Spleen (tissue), 11 donors: Measurements from ENCODE around the gene SCP2. TPM values are rescaled to one million over a fixed set of nuclear protein-coding genes. Genes with fewer than 3 reads are reported as not detected.

ENCODE experiments used
- DNase-seq: peaks from one replicate; pipeline ENCODE4 v3.0.0-alpha.2; 2020
- H3K27ac ChIP-seq, 8 donors: fragments of 200-600 bp; sonication (generic) in 7 of 8; 1 replicate in 4 of 8; 2 replicates in 4 of 8; pipeline versions ENCODE4 v1.5.0 to v1.8.0; 2016 to 2021; ENCODE audit warnings: inconsistent platforms in 4 of 8, mild to moderate bottlenecking in 4 of 8, moderate library complexity in 1 of 8
- H3K27me3 ChIP-seq, 7 donors: fragments of 200-600 bp; sonication (generic) in 6 of 7; replicated peaks in 1 of 7; 1 replicate in 4 of 7; 2 replicates in 3 of 7; pipeline versions ENCODE4 v1.5.0 to v1.8.0; 2016 to 2021; ENCODE audit warnings: inconsistent platforms in 3 of 7, mild to moderate bottlenecking in 1 of 7
- H3K36me3 ChIP-seq, 6 donors: fragments of 200-600 bp; sonication (generic) in 5 of 6; 1 replicate in 4 of 6; 2 replicates in 2 of 6; pipeline versions ENCODE4 v1.5.0 to v1.8.0; 2016 to 2021; ENCODE audit warnings: inconsistent platforms in 2 of 6
- H3K4me1 ChIP-seq, 6 donors: fragments of 200-600 bp; sonication (generic) in 5 of 6; 1 replicate in 3 of 6; 2 replicates in 3 of 6; pipeline versions ENCODE4 v1.5.0 to v1.8.0; 2016 to 2021; ENCODE audit warnings: inconsistent platforms in 3 of 6
- H3K4me3 ChIP-seq, 8 donors: fragments of 200-600 bp; sonication (generic) in 7 of 8; 1 replicate in 4 of 8; 2 replicates in 4 of 8; pipeline versions ENCODE4 v1.5.0 to v1.8.0; 2016 to 2021; ENCODE audit warnings: inconsistent platforms in 4 of 8, mild to moderate bottlenecking in 4 of 8, moderate library complexity in 2 of 8
- H3K9me3 ChIP-seq, 8 donors: fragments of 200-600 bp; sonication (generic) in 7 of 8; 1 replicate in 4 of 8; 2 replicates in 4 of 8; pipeline versions ENCODE4 v1.5.0 to v1.8.0; 2016 to 2021; ENCODE audit warnings: inconsistent platforms in 4 of 8
- POLR2A ChIP-seq, 3 donors: fragments of 450-650 bp; IDR thresholded peaks; one replicate each; pipeline ENCODE4 v1.5.1; 2017; ENCODE audit warnings: antibody characterized with exemption in 3 of 3, mild to moderate bottlenecking in 1 of 3
- POLR2AphosphoS5 ChIP-seq, 3 donors: sonication (generic); formaldehyde crosslinking; IDR thresholded peaks; one replicate each; pipeline ENCODE4 v1.5.1; 2017; ENCODE audit warnings: antibody characterized with exemption in 3 of 3
- WGBS, 5 donors: extraction: QIAGEN DNeasy Blood & Tissue Kit in 3 of 5; methylation state at CpG; one replicate each; pipeline versions ENCODE4 v1.1.5 to v1.1.7; 2013 to 2018; 5-methylcytosine and 5-hydroxymethylcytosine counted together
- intact Hi-C: fragments of 100-400 bp; cut with DNase I; formaldehyde crosslinking; loops from one replicate; pipeline ENCODE4 v1.15.0; 2023; ENCODE audit warnings: low total_unique reads
- polyA plus RNA-seq, 3 donors: library from polyadenylated mRNA; stranded (reverse); fragments of 200-250 nt; gene quantifications; one replicate each; pipeline ENCODE4 v1.2.1, GENCODE V29; 2013
- total RNA-seq, 7 donors: library from RNA; depleted of rRNA in 3 of 7; stranded (reverse); fragments of >200 nt in 3 of 7; fragmentation: NEBNext Ultra II Directional in 4 of 7; extraction: Animal tissue kit (Norgen Biotek cat#: 25700) in 4 of 7; gene quantifications; one replicate each; pipeline versions ENCODE4 v1.1.0 to v1.2.1, GENCODE V29; 2016 to 2021
- TF ChIP-seq, protein P1 (sequence below), 11 experiments: fragments of 200-600 bp in 7 of 11; fragments of 450-650 bp in 4 of 11; sonication (generic) in 4 of 11; IDR thresholded peaks in 8 of 11; conservative IDR thresholded peaks in 3 of 11; 1 replicate in 7 of 11; 2 replicates in 4 of 11; pipeline versions ENCODE4 v1.4.0 to v1.8.0; 2016 to 2021; ENCODE audit warnings: antibody characterized with exemption in 11 of 11, inconsistent platforms in 4 of 11, mild to moderate bottlenecking in 1 of 11
- donor health status: healthy with polysubstance abuse.
- donor health status: DM: no; HTN: no; CAD: no; lungs with moderate emphysema.
- donor health status: DM: no; HTN: no; CAD: no.
- donor health status: Bipolar disorder and iron deficiency.
- donor health status: healthy.
- donor health status: DM: no; HTN: no; CAD: no.
- donor health status: DM: yes; HTN: yes; CAD: no.

The SCP2 gene
- total and polyA plus RNA-seq, 10 donors = 69.4 to 105 (median 83.6) TPM

DNA sequence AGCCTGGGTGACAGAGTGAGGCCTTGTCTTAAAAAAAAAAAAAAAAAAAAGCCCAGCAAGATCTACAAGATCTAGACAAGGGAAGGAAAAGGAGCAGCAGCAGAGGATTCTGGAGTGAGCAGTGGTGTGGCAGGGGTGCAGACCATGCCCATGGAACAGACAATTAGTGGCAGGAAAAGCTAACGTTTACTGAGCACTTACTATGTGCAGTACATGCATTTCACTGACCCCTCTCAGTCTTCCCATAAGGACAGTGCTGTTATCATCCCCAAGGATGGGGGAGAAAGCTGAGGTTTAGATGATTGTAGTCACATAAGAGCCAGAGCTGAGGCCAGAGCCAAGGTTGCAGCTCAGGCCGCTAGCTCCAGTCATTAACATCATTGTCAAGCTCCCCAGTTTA lies 140.8 kb downstream of the SCP2 start:
- Histone ChIP-seq H3K4me1 (peaks cover under 1 to 4% (median 4%) of the 10 kb centered on the region in 6 donors), H3K9me3 (no peaks in the 10 kb centered on the region), H3K4me3 (no peak overlapping the region), H3K27me3 (peaks cover 0 to 25% (median 8%) of the 10 kb centered on the region in 7 donors), H3K27ac (no peak overlapping the region), H3K36me3 (no peaks in the 10 kb centered on the region)
- WGBS, 5 donors = 82 to 95% (median 90%) methylated on average over 2 of the region's 2 CpGs
- intact Hi-C loops = no loop called here
- TF ChIP-seq POLR2A (IDR thresholded peaks at IDR 0.05) (no peak), POLR2AphosphoS5 (IDR thresholded peaks at IDR 0.05) (no peak)
- TF ChIP-seq, protein P1, sequence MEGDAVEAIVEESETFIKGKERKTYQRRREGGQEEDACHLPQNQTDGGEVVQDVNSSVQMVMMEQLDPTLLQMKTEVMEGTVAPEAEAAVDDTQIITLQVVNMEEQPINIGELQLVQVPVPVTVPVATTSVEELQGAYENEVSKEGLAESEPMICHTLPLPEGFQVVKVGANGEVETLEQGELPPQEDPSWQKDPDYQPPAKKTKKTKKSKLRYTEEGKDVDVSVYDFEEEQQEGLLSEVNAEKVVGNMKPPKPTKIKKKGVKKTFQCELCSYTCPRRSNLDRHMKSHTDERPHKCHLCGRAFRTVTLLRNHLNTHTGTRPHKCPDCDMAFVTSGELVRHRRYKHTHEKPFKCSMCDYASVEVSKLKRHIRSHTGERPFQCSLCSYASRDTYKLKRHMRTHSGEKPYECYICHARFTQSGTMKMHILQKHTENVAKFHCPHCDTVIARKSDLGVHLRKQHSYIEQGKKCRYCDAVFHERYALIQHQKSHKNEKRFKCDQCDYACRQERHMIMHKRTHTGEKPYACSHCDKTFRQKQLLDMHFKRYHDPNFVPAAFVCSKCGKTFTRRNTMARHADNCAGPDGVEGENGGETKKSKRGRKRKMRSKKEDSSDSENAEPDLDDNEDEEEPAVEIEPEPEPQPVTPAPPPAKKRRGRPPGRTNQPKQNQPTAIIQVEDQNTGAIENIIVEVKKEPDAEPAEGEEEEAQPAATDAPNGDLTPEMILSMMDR (IDR thresholded peaks at IDR 0.05 in 8 of 11, conservative IDR thresholded peaks at IDR 0.05 in 3 of 11) = no peak
- DNase-seq = no peak

DNA sequence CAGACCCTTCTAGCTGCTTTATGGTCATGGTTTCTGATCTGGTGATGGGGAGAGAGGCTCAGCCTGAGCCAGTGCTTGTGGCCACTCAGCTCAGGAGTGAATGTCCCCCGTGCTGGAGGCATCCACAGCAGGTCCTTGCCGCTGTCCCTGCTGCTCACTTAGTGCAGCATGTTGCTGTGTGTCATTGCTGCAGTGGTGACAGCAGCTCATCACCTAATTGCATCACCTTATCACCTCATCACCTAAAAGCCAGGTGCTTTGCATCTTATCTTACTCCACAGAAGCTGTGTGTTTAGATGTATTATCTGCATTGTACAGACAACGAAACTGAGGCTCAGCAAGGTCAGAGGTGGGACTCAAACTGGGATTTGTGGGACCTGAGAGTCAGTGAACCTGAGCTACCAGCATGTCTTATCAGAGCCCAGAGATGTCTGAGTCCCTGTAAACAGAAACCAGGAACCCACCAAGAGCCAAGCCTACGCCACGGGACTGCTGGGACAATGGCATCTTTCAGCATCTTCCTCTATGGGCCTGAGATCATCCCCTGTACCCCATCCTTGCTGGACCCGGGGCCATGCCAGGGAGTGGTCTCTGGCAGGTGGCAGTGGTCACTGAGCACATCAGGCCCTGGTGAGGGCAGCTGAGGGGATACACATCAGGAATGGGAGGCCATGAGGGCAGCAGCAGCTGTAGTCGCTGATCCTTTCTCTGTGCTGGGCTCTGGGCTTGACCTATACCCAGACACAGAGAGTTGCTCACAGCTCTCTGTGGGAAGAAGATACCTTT lies 141.4 kb downstream of the SCP2 start:
- Histone ChIP-seq H3K9me3 (no peaks in the 10 kb centered on the region), H3K4me1 (no peaks in the 10 kb centered on the region), H3K4me3 (no peak overlapping the region), H3K27me3 (peaks cover 0 to 19% (median 2%) of the 10 kb centered on the region in 7 donors), H3K36me3 (no peaks in the 10 kb centered on the region), H3K27ac (no peak overlapping the region)
- TF ChIP-seq POLR2AphosphoS5 (IDR thresholded peaks at IDR 0.05) (no peak), POLR2A (IDR thresholded peaks at IDR 0.05) (no peak)
- TF ChIP-seq, protein P1 (IDR thresholded peaks at IDR 0.05 in 8 of 11, conservative IDR thresholded peaks at IDR 0.05 in 3 of 11) = no peak
- WGBS, 5 donors = 87 to 94% (median 90%) methylated on average over 5 to 7 of the region's 7 CpGs
- no peak for DNase-seq
- intact Hi-C loops = no loop called here

DNA sequence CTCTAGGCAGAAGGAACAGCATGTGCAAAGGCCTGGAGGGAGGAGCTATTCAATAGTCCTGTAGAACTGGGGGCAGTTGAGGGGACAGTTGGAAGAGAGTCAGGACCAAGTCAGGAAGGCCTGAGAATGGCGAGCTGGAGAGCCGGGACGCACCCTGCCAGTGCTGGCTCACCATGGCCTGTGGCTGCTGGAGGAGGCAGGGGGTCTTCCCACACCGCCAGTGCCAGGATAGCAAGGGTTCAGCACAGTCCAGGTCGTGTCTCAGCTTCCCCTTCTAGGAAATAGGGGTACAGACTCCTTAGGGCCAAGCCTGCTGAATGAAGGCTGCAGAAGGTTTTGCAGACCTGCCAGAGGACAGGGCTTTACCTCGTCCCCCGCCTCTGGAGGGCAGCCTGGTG lies 142.2 kb downstream of the SCP2 start:
- intact Hi-C loops = no loop called here

More for the DNA sequence above, 142.2 kb downstream of the SCP2 start:
- Histone ChIP-seq H3K9me3 (no peaks in the 10 kb centered on the region), H3K27ac (no peak overlapping the region), H3K27me3 (peaks cover 0 to 16% (median 0%) of the 10 kb centered on the region in 7 donors), H3K36me3 (no peaks in the 10 kb centered on the region), H3K4me3 (no peak overlapping the region), H3K4me1 (no peaks in the 10 kb centered on the region)
- no peak for TF ChIP-seq POLR2AphosphoS5 (IDR thresholded peaks at IDR 0.05)
- TF ChIP-seq POLR2A (IDR thresholded peaks at IDR 0.05) = no peak
- TF ChIP-seq, protein P1 (IDR thresholded peaks at IDR 0.05 in 8 of 11, conservative IDR thresholded peaks at IDR 0.05 in 3 of 11) = no peak
- WGBS, 5 donors = 76 to 90% (median 85%) methylated on average over 6 to 7 of the region's 7 CpGs
- no peak for DNase-seq
